Fibroblast of the conjunctiva (primary cell): ENCODE data around the gene RORB.
A peak's percentile ranks its signal among the peaks of the same experiment; 100 is the strongest.
"Not testable (repeated sequence)": the region's sequence is repeated elsewhere in the genome, so short reads cannot be mapped to it uniquely, and the experiment has no call there.

ENCODE experiments used
- DNase-seq: peaks from one replicate; pipeline ENCODE4 v3.0.0-alpha.2; 2010; ENCODE audit warnings: low read depth

Gene RORB

DNA sequence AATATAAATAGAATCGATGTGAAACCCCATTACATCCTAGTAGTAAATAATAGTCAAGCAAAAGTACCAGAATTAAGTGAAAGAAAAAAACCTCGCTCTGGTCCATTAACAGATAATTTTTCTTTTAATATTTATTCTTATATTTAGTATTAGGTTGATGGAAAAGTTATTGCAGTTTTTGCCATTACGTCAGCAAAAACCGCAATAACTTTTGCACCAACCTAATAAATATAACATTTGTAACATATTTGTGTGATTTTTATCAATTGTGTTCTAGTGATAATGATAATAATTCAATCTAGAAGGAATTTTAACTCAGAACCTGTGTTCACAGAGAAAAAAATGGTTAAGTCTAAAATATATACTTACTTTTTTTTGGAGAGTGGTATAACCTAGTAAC, 16.1 kb downstream of the RORB start:
- DNase-seq: no peak

DNA sequence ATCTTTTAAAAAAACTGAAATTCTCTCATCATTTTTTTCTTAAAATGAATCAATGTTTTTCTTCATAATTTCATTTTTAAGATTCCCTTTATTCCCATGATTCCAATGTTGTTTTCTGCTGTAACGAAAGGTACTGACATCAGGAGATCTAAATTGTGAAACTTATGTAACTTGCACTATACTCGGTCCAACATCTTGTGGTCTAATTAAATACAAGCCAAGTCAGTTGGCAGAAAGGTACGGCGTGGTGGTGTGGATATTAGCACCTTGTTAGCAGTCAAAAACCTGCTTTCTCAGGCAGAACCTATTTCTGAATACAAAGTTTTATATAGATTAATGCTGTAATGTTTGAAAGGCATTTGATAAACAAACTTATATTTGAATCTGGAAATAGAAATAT, 20.1 kb downstream of the RORB start:
- no peak for DNase-seq

DNA sequence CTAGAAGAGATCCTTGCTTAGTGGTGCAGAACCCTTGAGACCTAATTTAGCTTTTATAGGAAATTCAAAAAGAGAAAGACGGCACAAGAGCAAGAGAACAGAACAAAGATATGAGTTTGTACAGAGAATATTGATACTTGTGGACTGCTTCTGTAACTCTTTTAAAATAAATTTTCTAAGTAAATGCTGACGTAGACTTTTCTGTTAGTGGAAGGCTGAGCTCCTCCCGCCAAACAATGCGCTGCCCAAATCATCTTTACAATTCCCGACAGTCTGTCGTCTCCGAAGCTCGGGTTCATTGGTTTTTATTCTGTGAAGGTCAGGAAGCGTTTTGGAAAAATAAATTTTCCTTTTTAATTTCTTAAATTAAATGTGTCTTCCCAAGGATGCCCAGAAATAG, 22.3 kb downstream of the RORB start:
- DNase-seq: no peak

DNA sequence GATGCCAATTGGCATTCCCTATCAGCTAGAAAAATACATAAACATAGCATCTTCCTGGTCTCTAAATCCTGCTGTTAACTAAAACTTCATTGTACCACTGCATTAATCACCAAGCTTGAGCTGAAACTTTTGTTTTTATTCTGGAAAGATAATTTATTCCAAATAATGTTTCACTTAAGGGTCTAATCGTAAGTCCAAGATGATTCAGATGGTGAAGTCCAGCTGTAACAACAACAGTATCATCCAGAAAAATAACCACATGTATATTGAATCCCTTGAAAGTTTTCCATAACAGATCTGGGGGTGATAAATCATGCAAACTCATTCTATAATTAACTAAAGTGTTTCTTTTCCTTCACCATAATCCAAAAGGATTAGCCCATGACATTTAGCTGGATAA, 23.9 kb downstream of the RORB start:
- DNase-seq: peak; percentile 22

DNA sequence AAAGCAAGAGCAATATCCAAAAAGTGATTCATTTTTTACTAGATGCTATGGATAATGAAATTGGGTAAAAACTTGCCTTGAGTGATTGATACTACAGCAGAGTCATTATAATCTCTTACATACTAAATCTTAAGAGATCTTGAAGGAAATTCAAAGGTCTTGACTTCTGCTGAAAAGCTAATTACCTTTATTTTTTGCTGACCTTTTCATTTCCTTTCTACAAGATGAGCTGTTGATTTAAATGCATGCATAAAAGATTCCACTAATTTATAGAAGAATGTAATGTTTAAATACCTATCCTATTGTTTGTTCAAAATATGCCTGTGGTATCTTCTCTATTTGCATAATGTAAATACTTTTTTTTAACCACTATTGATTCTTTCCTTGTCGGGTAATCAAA, 27.2 kb downstream of the RORB start:
- DNase-seq: no peak

DNA sequence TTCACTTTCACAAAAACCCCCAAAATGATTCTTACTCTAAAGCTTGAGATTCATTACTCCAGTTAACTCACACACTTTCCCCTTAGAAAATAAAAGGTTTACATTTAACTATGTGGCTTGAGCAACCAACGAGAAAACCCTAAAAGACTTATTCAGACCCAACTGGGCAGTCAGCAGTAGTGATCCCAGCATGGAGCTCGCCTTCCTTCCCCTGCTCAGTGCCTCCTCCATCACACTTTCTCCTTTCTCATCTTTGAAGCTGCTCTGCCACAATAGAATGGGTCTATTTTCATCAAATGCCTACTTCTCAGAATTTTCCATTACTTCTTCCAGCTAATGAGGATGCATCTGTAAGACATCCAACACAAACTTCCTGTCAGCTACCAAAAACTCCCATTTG, 29.1 kb downstream of the RORB start:
- DNase-seq: no peak

DNA sequence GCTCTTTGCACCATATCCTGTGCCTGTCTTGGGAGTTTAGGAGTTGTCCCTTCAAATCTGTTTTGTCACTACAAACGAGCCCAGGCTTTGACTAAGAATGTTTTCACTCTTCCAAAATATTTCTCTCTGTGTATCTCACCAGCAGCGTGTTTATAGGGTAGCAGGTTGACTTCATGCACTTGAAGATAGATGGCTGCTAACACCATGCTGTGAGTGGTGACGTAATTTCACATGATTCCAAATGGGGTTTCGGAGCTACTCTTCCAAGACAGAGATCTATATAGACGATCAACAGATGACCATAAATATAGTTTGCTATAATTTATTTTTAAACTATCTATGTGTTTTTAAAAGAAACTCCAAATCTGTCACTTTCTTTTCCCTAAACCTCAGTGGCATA, 30.6 kb downstream of the RORB start:
- DNase-seq: no peak

DNA sequence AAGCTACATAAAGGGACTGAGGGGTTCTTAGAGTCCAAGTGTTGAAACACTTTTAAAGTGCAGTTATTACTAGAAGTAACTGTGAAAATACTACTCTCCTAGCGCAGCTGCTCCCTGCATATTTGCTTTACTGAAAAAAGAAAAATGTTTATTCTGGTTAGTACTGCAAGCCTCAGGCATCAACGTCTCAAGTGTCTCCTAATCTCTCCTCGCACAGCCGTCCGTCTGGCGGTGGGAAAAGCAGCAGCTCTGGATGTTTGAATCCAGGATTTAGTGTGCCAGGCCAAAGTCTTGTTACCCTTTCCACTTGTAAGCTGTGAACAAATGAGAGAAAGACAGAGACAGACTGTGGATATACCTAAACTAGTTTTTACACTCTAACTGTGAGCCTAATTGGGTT, 31.1 kb downstream of the RORB start:
- DNase-seq: no peak

DNA sequence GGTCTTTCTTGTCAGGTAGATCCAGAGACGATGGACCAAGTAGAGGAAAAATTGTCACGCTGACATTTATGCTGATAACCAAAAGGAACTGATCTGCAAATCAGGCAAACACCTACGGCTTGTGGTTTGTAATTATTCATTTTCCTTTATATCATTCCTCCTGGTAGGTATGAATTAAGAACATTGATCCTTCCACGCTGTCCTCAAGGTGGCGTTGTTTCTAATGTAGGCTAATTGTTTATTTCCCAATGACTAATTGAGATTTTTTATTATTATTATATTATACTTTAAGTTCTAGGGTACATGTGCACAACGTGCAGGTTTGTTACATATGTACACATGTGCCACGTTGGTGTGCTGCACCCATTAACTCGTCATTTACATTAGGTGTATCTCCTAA, 33.3 kb downstream of the RORB start:
- not testable (repeated sequence) for DNase-seq

DNA sequence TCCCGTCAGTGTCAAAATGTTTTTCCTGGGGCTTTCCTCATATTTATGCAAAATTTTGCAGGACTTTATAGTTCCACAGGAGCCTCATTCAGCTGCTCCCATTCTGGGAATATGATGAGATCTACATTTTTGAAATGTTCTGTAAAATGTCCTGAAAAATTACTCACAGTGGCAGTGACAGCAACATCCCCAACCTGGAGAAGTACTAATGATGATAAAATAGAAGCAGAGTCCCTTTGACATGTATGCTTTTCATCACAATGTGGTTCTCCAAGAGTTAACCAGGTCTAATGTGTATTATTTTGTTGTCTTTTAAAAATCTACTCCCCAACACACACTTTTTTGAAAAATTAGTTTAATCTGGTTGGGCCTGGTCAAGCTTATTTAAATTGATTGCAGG, 36.1 kb downstream of the RORB start:
- DNase-seq: no peak

DNA sequence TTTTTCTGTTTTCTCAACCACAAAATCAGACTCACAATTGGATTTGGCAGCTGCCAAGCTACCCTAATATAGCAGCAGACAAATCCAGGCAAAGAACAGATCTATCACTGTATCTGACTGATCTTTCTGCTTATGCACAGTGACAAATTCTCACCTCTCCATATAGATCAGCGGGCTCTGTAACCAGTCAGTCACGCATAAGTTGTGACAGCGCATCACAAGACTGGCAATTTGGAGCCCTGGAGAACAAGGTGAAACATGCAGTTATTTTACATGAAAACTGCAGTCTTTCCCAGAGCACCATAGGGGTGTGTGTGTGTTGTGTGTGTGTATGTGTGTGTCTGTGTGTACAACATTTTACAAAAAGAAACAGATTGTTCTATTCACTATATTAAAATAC, 37.7 kb downstream of the RORB start:
- DNase-seq: no peak

DNA sequence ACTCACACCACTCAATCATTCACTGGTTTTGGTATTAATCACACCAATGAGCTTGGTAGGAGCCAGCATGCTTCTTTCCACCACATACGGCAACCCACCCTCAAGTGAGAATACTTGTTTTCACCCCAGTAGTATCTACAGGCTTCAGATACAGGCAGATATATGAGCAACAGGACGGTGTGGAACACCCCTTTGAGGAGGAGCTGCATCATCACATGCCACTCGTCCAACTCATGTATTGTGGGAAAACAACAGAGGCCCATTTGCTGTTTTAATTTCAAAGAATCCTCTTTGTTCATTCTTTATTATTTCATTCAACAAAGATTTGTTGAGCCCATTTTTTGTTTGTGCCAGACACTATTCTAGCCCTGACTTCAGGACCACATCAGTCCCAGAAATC, 46.0 kb downstream of the RORB start:
- DNase-seq: no peak

DNA sequence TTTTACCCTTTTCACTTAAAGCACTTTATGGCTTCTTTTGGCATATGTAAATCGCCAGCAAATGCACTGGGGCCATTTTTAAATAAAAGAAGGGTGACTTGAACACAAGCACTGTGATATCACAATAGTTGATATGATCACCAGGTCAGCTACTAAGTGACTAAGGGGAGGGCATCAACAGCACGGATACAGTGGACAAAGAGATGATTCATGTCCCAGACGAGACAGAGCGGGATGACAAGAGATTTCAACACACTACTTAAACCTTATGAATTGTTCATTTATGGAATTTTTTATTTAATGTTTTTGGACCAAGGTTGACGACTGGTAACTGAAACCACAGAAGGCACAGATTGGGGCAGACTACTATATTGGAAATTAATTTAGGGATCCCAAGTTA, 54.1 kb downstream of the RORB start:
- DNase-seq: no peak

DNA sequence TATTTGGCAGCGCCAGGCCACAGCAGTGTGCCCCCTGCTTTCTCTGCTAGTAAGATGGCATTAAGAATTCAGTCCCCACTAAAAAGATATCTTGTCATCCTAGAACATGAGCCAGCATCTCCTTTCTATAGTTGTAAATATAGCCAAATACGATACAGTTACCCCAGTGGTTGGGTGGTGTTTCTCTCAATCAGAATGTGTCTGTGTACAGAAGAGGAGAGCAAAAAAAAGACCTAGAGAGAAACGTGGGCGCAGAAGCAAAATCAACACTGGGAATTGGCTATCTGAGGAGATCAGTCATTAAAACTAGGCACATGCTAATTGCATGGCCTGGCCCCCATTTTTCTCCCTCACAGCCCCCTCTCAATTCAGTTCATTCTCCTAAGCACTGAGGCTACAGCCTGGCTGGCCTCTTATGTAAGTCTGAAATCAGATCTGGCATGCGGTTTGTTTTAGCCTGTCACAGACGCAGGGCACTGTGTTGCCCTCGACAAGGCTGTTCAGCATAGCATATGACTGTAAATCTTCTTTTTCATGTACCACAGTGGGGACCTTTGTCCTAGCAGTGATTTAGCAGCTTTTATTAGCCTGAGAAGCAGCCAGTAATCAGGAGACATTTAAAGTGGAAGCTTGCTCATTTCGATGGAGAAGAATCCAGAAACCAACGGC, 57.8 kb downstream of the RORB start:
- DNase-seq: no peak

DNA sequence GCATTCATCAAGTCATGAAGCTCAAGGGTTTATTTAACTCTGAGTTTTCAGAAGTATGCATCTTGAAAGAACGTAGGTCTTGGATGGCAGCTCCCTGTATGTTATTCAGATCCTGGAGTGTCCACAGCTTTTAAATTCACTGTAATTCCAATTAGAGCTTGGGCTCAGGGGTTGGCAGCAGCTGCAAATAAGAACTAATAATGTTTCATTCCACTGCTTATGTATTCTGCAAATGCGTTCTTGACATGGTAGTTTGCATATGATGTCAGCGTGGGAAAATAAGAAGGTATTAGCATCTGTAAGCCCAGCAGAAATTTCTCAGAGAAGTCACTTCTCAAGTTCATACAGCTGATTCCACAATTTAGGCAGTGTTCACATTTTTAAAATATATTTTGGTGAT, 58.4 kb downstream of the RORB start:
- no peak for DNase-seq

DNA sequence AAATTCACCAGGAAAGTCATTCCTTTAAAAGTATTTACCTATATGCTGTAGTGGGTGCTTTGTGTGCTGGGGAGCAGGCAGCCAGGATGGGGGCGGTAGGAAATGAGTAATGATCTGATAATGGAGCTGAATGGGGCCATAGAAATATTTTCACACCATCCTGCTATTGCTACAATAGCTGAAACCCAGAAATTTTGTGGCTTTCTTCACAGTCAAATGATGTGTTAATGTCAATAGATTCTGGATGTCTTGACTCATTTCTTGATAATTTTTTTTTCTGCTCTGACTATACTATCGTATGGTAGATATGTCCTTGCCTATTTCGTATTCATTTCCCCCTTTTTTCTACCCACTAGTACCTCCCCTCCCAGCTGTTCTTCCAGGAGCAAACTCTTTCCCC, 59.5 kb downstream of the RORB start:
- no peak for DNase-seq

DNA sequence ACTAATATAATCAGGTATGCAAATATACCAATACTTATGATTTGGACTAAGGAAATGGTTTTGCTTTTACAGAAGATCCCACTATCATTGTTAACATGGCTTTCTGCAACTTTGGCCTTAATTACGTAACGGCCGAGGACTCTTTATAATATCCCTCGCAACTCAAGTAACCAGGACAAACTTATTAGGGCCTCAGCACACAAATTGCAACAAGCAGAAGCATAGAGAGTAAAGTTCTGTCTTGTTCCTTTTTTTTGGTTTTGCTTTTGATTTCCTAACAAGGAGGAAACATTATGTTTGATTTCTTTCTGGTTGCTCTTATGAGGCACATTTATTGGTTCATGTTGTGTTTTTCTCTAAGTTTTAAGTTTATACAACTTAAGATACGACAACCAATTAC, 60.4 kb downstream of the RORB start:
- DNase-seq: no peak

DNA sequence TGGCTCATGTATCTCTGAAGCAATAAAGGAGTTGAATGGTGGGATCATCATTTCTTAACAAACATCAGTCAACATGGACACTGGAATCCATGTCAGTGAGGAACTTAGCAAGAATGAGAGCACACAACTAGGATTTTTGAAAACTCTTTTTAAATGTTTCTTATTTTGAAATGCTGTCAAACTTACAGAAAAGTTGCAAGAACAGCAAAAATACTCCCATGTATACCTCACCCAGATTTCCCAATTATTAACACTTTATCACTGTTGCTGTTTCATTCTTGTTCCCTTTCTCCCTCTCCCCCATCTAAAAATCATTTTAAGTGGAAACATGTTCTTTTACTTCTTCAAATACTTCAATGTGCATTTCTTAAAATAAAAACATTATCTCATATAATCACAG, 65.5 kb downstream of the RORB start:
- no peak for DNase-seq

DNA sequence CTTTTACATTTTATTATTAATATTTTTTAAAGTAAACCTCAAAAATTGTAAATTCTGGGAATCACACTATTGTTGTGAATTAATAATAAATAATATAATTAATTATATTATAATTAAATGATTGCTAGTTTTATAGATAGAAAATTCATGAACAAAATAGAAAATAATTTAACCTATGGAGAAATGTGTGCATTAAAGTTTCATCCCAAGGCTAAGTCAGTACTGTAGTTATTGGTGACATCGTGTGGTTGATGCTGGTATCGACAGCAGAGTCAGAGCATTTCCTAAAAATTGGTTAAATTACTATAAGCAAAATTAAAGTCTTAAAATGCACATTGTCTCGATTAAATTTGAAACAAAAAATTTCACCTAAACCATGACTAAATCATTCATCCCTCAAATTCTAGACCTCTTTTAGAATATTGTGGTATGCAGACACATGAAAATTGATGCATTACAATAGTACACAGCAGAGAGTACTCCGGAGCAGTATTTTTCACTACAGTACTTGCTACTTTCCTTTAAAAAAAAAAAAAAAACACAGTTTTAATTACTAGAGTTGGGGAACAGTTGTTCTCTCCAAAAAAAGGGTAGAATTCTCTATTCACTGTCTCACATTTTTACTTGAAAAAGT, 73.9 kb downstream of the RORB start:
- peak; percentile 21 for DNase-seq

DNA sequence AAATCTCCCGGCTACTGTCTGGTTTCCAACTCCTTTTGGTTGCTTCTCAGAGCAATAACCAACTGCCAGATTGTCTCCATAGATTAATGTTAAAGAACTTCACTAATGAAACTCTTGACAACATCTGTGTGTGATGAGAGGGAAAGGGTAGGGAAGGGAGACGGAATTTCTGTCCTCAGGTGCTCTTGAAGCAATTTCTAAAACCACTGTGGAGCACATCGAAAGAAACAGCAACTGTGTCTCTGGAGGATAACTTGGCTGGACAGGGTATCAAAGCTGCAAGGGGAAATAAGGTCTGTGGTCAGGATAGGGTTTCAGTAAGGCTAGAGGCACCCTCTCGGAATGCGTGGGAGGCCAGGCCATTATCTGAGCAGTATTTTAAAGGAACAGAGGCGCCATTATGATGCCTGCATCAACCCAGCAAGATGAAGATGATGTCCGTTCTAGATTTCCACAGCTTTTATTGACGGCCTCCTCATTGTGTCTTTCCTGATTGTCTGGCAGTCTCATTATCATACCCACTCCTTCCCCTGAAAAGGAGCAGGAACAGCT, 76.6 kb downstream of the RORB start:
- DNase-seq: no peak

DNA sequence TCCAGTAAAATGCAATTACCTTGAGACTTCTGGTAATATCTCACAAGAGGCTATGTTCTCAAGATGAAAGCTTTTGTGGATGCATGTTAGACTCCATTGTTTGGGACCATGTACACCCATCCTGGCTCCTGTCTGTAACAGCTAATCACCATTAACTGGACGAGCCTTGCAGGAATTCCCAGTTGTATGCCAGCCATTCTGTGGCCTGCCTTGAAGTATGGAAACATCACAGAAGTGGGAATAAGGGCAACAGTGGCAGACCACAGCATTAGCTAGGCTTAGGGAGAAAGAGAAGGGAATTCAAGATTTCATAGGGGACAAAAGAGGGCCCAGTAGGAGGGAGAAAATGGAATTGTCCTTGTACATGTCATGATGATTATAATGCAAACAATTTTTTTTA, 79.0 kb downstream of the RORB start:
- DNase-seq: no peak

DNA sequence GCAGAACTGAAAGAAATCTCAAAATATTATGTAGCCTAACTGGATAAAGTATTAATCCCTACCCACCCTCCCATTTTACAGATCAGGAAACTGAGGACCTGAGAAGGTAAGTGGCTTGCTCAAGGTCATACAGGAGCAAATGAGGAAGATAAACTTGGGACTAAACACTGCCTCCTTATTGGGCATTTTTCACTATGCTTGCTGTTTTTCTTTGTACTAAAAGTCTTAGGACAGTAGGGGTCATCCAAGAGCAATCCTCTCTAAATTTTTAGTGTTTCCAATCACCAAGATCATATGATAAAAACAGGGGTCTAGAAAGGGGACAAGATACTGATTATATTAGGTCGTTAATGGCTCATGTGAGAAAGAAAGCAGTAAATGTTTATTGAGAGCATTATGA, 80.8 kb downstream of the RORB start:
- peak; percentile 5 for DNase-seq

DNA sequence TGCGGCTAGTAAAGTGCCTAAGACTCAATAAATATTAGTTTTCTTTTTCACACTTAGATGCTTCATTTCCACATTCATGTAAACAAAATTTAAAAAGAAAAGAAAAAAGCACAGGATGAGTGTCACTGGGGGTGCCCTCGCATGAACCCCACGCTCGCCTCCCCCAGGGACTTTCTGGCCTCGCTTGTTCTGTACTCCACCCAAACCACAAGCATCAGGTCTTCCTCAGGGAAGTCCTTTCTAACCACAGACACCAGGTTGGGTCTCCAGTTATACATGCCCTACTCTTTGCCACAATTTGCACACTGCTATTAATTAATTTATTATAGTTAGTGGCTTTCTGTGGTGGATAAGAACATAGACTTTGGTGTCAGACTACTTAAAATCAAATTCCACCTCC, 92.4 kb downstream of the RORB start:
- DNase-seq: no peak

DNA sequence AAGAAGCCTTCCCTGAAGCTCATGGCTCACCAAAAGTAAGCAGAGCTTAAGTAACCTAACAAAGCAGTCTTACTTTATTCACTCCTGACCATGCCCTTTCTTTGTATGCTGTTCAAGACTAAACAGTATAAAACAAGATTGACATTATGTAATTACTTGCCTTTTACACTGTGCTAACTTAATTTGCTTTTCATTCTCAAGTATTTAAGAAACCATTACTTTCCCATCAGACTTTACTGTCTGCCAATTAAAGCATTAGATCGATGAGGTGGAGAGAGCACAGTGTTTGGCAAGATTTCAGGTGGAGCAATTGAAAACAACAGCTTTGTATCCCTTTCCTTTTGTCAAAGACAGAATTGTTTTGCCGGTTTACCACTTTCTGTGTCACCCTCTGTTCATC, 98.2 kb downstream of the RORB start:
- no peak for DNase-seq
